GM19043 (cell line): ENCODE results near the gene ZBTB17.
"Not testable (repeated sequence)": the region's sequence is repeated elsewhere in the genome, so short reads cannot be mapped to it uniquely, and the experiment has no call there.

Experiments
- ATAC-seq: cut with Tn5 transposase; IDR thresholded peaks from one replicate; pipeline ENCODE4 v1.9.1; 2021; ENCODE audit warnings: low read depth; ENCODE audit not compliant: unreplicated experiment

The ZBTB17 gene

DNA sequence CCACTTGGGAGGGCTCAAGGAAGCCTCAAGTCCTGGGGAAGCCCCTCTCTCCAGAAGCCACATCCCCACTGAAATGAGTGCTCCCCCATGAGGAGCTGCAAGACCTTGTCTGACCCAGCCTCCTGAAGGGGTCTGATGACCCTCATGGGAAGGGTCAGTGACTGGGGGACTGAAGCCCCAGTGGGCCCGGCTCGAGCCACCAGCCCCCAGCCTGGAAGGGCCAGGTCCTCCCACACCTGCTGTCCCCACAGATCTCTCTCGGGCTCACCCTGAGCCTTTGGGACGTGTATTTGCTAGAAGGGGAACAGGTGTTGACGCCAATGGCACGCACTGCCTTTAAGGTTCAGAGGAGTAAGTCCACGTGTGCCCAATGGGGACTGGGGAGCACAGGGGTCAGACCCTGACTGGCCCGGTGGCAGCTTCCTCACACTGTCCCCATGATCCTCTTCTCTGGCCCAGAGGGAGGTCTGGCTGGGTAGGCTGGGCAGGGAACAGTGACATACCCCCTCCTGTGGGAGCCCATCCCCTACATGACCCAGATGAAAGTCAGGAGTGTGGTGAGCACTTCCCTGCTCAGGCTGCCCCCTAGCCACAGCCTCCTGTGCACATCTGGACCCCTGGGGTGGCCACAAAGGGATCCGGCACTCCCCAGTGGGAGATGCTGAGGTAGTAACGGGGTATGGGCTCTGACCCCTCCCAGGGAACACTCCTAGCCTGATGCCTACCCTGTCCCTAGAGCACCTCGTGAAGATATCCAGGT, 15.7 kb upstream of the ZBTB17 start:
- no peak for ATAC-seq

DNA sequence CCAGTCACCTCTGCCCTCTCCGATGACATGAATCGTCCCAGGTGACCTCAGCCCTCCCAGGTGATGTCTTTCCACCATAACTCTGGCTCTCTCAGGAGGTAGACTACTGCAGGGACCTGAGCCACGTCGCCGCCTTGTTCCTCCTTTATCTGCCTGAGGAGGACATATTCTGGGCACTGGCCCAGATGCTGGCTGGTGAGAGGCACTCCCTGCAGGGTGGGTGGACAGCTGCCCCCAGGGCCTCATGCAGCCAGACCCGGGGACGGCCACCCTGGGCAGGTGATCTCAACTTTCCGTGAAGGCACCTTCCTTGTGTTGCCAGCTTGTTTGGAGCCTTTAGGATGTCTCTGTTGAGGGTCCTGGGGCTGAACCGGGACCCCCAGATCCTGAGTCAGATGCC, 13.9 kb upstream of the ZBTB17 start:
- no peak for ATAC-seq

DNA sequence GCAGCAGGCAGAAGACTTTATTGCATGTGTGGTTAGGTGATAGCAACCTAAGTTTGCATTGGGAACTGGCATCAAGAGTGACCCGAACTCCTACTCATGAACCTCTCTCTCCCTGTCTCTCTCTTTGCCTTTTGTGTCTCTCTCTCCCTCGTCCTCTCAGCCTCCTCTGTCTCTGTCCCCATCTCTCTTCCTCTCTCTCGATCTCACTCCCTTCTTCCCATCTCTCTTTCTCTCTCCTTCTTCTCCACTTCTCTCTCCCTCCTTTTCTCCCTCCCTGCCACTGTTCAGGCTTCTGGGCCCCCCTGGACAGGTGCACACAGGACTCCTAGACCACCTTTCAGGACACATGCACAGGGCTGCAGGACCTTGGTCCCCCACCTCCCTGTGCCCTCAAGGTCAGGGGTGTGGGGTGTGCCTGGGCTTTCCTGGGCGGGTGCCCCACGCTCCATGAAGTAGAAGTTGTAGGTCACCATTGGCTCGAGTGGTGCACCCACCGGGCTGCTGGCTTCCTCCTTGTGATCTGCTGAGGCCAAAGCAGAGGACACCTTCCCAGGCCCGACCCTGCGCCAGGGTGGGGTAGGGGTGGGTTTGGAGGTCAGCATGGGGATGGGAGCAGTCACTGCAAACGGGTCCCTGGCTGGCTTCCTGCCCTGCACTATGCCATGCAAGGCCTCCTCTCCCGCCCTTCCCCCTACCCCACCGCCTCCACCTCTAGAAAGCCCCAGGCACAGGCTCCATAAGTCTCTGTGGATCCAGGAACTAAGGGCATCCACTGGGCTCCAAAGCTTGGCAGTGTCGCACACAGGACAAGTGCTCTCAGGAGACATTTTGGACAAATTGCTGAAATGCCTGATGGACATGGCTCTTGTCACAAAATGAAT, 13.2 kb upstream of the ZBTB17 start:
- no peak for ATAC-seq

DNA sequence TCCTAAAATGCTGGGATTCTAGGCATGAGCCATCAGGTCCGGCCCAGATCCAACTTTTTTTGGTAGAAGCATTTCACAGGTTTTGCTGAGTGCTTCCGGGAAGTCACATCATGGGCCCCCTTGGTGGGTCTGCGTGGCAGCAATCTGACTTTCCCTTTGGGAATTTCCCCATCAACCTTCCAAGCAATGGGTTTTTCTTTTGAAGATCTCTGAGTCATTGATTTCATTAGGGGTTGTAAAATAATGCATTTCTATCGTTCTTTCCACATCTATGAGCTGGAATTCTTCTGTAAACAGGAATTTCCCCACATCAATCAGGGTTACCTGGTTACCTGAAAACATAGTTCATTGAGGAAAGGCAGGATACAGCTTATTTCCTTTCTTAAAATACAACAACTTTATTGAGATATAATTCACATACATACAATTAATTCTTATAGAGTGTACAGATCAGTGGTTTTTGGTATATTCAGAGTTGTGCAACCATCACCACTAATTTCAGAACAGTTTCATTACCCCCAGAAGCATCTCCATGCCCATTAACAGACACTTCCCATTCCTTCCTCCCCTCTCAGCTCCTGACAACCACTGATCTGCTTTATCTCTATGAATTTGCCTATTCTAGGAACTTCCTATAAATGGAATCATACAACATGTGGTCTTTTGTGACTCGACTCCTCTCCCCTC, 9.9 kb upstream of the ZBTB17 start:
- no peak for ATAC-seq

DNA sequence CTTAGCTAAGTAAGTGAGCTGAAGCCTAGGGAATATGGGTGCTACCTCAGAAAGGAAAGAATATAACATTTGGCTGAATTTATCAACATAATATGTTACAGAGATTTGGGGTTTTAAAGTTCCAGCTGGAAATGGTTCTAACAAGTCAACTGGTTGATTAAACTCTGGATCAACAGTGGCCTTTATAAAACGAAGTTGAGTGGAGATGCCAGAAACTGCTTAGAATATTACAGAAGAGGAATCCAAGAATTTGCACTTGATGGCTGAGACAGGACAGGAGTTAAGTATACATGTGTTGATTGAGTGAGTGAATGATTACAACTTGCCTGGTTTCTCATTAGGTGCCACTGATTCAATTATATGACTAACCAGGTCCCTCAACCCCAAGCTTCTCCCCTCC, 7.4 kb upstream of the ZBTB17 start:
- ATAC-seq = no peak

DNA sequence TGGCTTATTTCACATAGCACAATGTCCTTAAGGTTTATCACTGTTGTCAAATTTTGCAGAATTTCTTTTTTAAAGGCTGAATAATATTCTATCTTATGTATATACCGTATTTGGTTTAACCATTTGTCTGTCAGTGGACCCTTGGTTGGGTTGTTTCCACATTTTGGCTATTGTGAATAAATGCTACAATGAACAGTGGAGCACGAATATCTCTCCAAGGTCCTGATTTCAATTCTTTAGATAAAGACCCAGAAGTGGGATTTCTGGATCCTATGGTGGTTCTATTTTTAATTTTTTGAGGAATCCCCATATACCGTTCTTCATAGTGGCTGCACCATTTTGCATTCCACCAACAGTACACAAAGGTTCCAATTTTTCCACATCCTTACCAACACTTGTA, 5.8 kb upstream of the ZBTB17 start:
- no peak for ATAC-seq

DNA sequence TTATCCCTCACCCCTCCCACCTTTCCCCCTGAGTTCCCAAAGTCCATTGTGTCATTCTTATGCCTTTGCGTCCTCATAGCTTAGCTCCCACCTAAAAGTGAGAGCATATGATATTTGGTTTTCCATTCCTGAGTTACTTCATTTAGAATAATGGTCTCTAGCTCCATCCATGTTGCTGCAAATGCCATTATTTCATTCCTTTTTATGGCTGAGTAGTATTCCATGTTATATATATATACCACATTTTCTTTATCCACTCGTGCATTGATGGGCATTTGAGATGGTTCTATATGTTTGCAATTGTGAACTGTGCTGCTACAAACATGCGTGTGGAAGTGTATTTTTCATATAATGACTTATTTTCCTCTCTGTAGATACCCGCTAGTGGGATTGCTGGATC, 2.0 kb upstream of the ZBTB17 start:
- ATAC-seq = not testable (repeated sequence)

DNA sequence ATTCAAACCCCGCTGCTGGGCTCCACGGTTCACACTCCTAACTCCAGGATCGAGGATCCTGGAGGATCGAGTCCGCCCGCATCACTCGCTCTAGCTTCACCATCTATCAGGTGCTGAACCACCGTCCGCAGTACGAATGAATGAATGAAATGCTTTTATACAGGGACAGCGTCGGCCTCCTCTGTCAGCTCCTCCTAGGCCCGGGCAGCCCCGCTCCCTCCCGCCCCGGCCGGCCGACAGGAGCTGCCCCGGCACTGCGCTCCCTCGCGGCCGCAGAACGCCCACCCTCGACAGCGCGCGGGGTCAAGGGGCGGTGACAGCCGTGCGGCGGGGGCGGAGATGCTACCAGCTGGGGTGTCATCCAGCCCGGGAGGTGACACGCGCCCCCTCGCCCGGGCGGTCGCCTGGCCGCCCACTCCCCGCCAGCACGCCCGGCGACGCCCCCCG, 520 bp downstream of the ZBTB17 start:
- peak; percentile 51 for ATAC-seq

DNA sequence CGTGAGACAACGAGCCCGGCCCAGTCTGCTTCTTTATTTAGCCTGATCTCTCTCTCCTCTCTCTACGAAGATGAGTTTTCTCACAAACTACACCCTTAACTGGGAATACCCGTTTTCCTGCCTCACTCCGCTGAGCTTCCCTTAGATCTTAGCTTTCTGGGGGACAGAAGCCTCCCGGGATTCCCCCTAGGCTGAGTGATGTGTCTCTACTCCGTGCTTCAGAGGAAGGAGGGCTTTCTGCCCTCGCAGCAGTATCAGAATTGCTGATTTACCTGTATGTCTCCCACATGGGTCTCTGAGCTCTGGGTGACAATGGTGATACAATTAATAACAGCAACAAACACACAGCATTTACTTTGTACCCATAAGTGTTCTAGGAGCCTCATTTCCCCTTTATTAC, 1.0 kb downstream of the ZBTB17 start:
- ATAC-seq = no peak

DNA sequence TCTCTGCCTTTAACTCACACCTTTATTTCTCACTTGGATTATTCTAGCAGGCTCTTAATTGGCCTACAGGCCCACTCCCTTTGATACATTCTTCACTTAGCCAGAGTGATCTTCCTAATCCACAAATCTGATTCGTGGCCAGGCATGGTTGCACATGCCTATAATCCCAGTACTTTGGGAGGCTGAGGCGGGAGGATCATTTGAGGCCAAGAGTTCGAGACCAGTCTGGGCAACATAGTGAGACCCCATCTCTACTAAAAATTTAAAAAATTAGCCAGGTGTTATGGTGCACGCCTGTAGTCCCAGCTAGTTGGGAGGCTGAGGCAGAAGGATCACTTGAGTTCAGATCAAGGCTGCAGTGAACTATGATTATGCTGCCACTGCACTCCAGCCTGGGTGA, 2.1 kb downstream of the ZBTB17 start:
- no peak for ATAC-seq

DNA sequence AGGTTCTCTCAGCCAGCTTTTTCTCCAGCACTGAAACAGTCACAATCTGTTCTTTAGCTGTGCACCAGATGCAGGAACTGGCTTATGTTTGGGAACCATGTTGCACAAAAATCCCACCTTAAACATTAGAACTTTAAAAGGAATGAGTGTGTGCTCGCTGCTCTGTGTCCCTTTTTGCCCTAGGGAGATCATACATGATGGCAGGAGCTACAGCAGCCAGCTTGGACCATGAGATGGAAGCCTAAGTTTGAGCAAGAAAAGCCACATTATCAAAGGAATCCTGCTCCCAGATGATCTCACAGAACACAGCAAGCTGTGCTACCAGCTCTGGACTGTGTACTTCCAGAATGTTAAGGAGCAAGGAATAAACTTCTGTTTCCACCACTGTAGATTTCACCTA, 3.5 kb downstream of the ZBTB17 start:
- ATAC-seq = no peak

DNA sequence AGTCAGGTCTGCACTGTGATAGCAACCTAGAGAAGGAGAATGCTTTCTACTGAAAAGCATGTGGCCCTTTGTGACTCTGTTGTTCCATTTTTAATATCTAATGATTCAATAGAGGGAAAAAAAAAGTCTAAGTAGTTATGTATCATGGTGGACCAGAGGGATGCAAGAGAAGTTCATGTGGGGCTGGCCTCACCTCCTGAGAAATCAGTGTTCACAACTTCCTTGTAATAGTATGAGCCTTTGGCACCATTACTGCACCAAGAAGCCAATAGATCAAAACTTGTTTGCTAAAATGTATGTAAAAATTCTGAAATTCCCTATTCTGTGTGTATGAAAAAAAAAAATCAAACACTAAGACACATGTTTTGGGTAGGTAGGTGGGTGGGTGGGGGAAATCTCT, 5.0 kb downstream of the ZBTB17 start:
- no peak for ATAC-seq

DNA sequence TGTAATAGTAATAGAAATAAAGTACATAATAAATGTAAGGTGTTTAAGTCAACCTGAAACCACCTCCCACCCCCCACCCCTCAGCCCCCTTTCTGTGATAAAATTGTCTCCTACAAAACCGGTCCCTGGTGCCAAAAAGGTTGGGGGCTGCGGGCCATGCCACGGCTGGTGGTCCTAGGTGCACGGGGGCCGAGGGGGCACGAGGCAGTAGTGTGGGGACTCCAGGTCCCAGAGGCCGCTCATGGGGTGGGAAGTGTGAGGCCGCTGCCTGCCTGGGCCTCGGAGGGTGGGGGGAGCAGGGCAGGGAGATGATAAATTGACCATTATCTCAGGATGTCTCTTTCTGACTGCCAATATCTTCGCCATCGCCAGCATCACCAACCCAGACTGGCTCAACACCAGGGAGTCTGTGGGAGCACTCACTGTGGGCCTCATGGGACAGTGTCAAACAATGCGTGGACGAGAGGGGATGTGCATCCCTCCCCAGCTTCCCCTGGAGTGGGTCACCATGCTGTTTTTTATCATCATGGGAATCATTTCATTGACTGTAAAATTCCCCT, 6.5 kb downstream of the ZBTB17 start:
- ATAC-seq = no peak

DNA sequence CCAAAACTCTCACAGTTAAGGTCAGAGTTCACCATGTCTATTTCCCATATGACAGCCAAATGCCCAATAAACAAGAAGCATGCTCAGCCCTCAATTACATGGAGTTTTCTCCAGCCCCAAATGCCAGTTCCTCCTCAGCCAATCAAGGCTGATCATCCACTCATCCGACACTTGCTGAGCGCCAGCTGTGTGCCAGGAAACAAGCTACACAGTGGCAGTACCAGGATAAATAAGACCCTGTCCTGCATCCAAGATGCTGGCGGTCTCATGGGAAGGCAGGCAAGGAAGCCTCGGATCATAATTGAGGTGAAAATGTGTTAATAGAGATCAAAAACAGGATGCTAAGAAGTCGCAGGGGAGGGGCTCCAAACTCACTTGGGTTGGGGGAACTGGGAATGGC, 7.7 kb downstream of the ZBTB17 start:
- no peak for ATAC-seq

DNA sequence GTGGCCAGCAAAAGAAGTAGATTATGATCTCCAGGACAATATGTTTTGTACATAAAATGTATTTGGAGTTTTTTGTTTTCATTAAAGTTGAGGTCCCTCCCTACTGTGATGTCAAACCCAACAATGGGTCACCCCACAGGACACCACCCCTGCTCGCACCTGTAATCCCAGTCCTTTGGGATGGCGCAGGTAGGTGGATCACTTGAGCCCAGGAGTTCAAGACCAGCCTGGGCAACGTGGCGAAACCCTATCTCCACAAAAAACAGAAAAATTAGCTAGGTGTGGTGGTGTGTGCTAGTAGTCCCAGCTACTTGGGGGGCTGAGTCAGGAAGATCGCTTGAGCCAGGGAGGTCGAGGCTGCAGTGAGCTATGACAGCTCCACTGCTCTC, 9.0 kb downstream of the ZBTB17 start:
- no peak for ATAC-seq

DNA sequence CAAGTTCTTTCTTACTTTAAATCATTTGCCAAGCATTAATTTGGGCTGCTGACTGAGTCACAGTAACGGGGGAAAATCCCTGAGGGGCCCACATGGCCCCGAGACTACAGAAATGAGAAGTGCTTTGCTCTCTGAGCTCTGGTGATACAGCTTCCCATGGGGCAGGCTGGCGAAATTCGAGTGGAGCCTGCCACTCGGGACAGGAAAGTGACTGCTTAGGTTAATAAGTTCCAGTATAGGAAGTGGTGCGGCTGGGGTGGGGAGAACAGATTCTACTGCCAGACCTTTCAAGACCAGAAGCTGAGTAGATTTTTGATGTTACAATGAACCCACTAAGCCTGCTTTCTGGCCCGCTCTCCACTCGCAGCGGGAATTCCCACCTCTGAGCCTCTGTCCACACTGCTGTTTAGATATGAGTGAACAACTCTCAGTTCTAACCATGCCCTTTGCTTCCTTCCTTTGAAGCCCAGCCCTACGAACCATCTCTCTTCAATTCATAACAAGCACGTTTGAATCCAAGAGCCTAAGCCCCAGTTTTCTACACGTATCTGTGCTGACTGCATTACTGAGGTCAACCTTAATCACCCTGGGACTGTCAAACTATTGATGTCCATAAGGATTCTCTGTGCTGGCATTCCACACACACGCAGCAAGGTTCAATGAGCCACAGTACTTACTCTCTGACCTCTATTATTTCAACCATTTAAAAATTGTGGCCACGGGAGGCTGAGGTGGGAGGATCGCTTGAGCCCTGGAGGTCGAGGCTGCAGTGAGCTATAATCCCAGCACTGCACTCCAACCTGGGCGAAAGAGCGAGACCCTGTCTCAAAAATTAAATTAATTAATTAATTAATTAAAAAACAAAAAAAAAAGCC, 9.6 kb downstream of the ZBTB17 start:
- peak; percentile 66 for ATAC-seq

DNA sequence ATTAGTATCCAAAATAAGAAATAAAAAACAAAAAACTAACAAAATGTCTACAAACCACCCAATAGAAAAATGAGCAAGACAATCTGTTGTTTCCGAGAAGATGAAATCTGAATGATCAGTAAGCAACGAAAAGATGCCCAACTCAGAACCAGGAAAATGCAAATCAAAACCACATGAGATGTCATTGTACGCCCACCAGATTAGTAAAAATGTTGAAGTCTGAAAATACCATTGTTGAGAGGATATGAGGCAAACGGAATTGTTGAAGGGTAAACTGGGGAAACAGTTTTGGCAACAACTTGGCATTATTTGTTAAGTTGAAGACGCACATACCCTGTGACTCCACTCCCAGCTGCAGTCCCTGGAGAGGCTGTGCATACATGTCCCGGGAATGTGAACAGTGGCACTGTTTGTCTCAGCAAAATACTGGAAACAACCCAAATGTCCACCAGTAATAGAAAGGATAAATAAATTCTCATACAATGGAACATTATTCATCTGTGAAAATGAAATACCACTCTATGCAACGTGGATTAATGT, 10.6 kb downstream of the ZBTB17 start:
- ATAC-seq = no peak

DNA sequence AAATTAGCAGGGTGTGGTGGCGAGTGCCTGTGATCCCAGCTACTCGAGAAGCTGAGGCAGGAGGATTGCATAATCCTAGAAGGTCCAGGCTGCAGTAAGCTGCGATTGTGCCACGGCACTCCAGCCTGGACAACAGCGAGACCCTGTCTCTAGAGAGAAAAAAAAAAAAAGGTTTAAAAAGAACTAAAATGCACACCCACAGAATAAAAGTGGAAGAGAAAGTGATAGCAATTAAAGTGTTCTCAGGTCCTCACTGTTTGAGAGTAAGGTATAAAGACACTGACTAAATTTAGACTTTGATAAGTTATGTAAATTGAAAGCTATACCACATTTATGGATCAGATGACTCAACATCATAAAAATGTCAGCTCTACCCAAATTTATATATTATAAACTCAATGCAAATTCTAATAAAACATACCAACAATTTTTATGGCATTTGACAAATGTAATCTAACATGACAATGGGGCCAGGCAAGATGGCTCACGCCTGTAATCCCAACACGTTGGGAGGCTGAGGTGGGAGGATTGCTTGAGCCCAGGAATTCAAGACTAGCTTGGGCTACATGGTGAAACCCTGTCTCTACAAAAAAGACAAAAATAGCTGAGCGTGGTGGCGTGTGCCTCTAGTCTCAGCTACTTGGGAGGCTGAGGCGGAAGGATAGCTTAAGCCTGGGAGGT, 11.8 kb downstream of the ZBTB17 start:
- no peak for ATAC-seq

DNA sequence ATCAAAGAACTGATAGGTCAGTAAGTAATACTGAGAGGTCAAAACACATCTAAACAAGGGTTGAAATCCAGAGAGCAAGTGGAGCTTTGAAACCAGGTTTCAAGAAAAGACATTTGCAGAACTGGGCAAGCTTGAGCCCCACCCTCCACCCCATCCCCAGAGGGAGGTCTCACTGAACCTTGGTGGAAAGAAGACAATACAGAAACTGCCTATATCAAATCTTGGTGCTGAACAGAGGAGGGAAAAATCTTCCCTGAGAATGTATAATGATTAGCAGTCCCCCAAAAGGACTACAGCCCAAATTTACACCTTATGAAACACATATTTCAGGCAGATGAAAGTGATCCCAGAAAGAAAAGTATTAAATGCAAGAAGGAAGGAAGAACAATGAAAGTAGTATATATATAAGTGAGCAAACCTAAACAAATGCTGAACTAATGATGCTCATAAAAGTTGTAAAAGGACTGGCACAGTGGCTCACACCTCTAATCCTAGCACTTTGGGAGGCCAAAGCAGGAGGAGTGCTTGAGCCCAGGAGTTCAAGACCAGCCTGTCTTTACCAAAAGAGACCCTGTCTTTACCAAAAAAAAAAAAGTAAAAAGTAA, 12.4 kb downstream of the ZBTB17 start:
- no peak for ATAC-seq
